Sigmoid colon (tissue), 4 donors: Measurements from ENCODE around the gene MAOA.

Source experiments
- POLR2AphosphoS5 ChIP-seq, 4 donors: sonication (generic); formaldehyde crosslinking; IDR thresholded peaks; one replicate each; pipeline ENCODE4 v1.6.1; 2017; ENCODE audit warnings: antibody characterized with exemption in 4 of 4
- TF ChIP-seq, protein P1 (sequence below), 4 experiments: fragments of 450-650 bp in 3 of 4; fragments of 200-600 bp in 1 of 4; IDR thresholded peaks; one replicate each; pipeline ENCODE4 v1.5.1; 2016 to 2019; ENCODE audit warnings: antibody characterized with exemption in 4 of 4, mild to moderate bottlenecking in 3 of 4, moderate library complexity in 2 of 4

DNA sequence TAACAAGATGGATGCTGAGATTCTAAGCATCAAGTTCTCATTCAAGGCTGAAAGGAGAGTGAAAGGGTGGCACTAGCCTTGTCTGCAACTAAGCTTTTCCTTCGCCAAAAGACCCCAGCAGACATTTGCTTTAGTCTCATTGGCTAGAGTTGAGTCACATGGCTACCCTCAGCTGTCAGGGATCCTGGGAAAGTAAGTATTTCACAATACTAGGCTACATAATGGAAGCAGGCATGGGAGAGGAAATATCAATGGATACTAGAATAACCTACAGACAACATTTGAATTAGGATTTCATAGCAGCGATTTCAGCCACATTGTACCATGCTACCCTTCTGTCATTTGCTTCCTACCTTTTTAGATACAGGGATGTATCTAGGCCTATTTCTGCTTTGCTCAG lies 29.1 kb downstream of the MAOA start:
- TF ChIP-seq, protein P1, sequence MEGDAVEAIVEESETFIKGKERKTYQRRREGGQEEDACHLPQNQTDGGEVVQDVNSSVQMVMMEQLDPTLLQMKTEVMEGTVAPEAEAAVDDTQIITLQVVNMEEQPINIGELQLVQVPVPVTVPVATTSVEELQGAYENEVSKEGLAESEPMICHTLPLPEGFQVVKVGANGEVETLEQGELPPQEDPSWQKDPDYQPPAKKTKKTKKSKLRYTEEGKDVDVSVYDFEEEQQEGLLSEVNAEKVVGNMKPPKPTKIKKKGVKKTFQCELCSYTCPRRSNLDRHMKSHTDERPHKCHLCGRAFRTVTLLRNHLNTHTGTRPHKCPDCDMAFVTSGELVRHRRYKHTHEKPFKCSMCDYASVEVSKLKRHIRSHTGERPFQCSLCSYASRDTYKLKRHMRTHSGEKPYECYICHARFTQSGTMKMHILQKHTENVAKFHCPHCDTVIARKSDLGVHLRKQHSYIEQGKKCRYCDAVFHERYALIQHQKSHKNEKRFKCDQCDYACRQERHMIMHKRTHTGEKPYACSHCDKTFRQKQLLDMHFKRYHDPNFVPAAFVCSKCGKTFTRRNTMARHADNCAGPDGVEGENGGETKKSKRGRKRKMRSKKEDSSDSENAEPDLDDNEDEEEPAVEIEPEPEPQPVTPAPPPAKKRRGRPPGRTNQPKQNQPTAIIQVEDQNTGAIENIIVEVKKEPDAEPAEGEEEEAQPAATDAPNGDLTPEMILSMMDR (IDR thresholded peaks at IDR 0.05), result no peak
- TF ChIP-seq POLR2AphosphoS5 (IDR thresholded peaks at IDR 0.05), result no peak
